NT2/D1 (cell line): Measurements from ENCODE around the gene TCF4.

Experiments
- DNase-seq: peaks from one replicate; pipeline ENCODE4 v3.0.0-alpha.2; 2011; ENCODE audit warnings: low read depth, low spot score
- H3K27me3 ChIP-seq: 2 replicates; pipeline ENCODE4 v1.6.0; 2011; ENCODE audit warnings: mild to moderate bottlenecking; ENCODE audit not compliant: insufficient read length, insufficient read depth
- H3K36me3 ChIP-seq: 2 replicates; pipeline ENCODE4 v1.6.1; 2011; ENCODE audit warnings: mild to moderate bottlenecking, low read length, mixed read lengths; ENCODE audit not compliant: insufficient read depth, insufficient read length
- H3K4me1 ChIP-seq: 2 replicates; pipeline ENCODE4 v1.5.1; 2011; ENCODE audit not compliant: insufficient read depth, insufficient read length
- H3K4me3 ChIP-seq: 2 replicates; pipeline ENCODE4 v1.5.1; 2011; ENCODE audit warnings: low read depth; ENCODE audit not compliant: insufficient read length
- H3K9ac ChIP-seq: 2 replicates; pipeline ENCODE4 v1.6.0; 2011; ENCODE audit warnings: low read depth; ENCODE audit not compliant: insufficient read length
- H3K9me3 ChIP-seq: 2 replicates; pipeline ENCODE4 v1.5.1; 2011; ENCODE audit warnings: mild to moderate bottlenecking, low read length; ENCODE audit not compliant: insufficient read depth
- SUZ12 ChIP-seq: IDR thresholded peaks from 2 replicates; pipeline ENCODE4 v1.6.1; 2011; ENCODE audit not compliant: insufficient read length, insufficient read depth; ENCODE audit errors: extremely low read depth
- YY1 ChIP-seq: IDR thresholded peaks from 2 replicates; pipeline ENCODE4 v1.6.1; 2011; ENCODE audit not compliant: insufficient read length, insufficient read depth
- ZNF274 ChIP-seq: IDR thresholded peaks from 2 replicates; pipeline ENCODE4 v1.6.1; 2011; ENCODE audit warnings: mild to moderate bottlenecking, low read depth, low read length

Gene TCF4

GRCh38 chr18:55309249-55309648 lies 278.7 kb downstream of the TCF4 start:
- H3K27me3 ChIP-seq = no peaks in the 10 kb centered on the region
- no peak overlapping the region for H3K9ac ChIP-seq
- no peaks in the 10 kb centered on the region for H3K4me1 ChIP-seq
- H3K9me3 ChIP-seq = no peaks in the 10 kb centered on the region
- H3K4me3 ChIP-seq = no peak overlapping the region
- no peaks in the 10 kb centered on the region for H3K36me3 ChIP-seq
- TF ChIP-seq ZNF274 (no peak), SUZ12 (no peak), YY1 (no peak)
- DNase-seq = no peak

GRCh38 chr18:55307505-55307904 lies 280.5 kb downstream of the TCF4 start:
- Histone ChIP-seq H3K4me3 (no peak overlapping the region), H3K27me3 (no peaks in the 10 kb centered on the region), H3K36me3 (no peaks in the 10 kb centered on the region), H3K9me3 (no peaks in the 10 kb centered on the region), H3K4me1 (no peaks in the 10 kb centered on the region), H3K9ac (no peak overlapping the region)
- DNase-seq = no peak
- no peak for TF ChIP-seq YY1
- TF ChIP-seq SUZ12 = no peak
- TF ChIP-seq ZNF274 = no peak

DNA sequence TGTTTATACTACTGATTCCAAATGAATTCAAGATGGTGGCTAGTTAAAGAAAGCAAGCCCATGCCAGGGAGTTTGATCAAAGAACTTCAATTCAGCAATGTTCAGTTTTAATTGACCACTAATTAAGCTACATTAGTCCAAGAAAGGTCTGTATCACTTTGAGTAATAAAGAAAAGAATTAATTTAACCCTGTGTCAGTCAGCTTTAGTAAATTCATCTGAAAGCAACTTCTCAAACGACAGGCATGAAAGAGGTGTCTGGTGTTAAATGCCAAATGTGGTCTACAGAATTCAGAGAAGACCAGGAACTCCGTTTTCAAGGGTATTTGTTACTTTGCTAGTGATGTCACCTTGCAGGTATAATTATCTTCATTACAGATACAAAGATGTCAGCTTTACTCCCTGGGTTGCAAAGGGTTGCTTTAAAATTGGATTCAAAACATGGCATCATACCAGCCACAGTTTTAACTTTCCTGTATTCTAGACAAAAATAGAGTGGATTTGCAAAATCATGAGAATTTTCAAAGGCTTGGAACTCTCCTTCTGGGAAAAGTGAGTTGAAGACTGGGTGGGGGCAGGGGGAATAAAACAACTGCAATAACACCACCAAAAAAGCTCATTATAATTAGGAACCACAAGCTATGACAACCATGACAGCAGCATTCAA lies 281.5 kb downstream of the TCF4 start:
- Histone ChIP-seq H3K4me3 (no peak overlapping the region), H3K27me3 (no peaks in the 10 kb centered on the region), H3K9me3 (no peaks in the 10 kb centered on the region), H3K9ac (no peak overlapping the region), H3K4me1 (no peaks in the 10 kb centered on the region), H3K36me3 (no peaks in the 10 kb centered on the region)
- TF ChIP-seq ZNF274 (no peak), YY1 (no peak)
- no peak for DNase-seq

- H3K9me3 ChIP-seq = no peaks in the 10 kb centered on the region
- no peak for DNase-seq
- no peaks in the 10 kb centered on the region for H3K27me3 ChIP-seq
- no peak overlapping the region for H3K9ac ChIP-seq
- TF ChIP-seq ZNF274 (no peak), YY1 (no peak), SUZ12 (no peak)
- no peak overlapping the region for H3K4me3 ChIP-seq
- no peaks in the 10 kb centered on the region for H3K36me3 ChIP-seq
- H3K4me1 ChIP-seq = no peaks in the 10 kb centered on the region
Measured at GRCh38 chr18:55302167-55302833, 285.7 kb downstream of the TCF4 start.

- no peak overlapping the region for H3K9ac ChIP-seq
- no peak for TF ChIP-seq YY1
- TF ChIP-seq SUZ12 = no peak
- TF ChIP-seq ZNF274 = no peak
Measured at GRCh38 chr18:55301824-55302166, 286.2 kb downstream of the TCF4 start.

GRCh38 chr18:55300936-55301531 lies 287.0 kb downstream of the TCF4 start:
- H3K4me3 ChIP-seq = no peak overlapping the region
- no peak for TF ChIP-seq YY1
- TF ChIP-seq SUZ12 = no peak
- no peak for TF ChIP-seq ZNF274
- H3K4me1 ChIP-seq = no peaks in the 10 kb centered on the region
- no peaks in the 10 kb centered on the region for H3K36me3 ChIP-seq
- no peak for DNase-seq
- no peaks in the 10 kb centered on the region for H3K9me3 ChIP-seq
- H3K9ac ChIP-seq = no peak overlapping the region
- no peaks in the 10 kb centered on the region for H3K27me3 ChIP-seq

More at GRCh38 chr18:55301824-55302166, 286.2 kb downstream of the TCF4 start:
- no peak for DNase-seq
- Histone ChIP-seq H3K9me3 (no peaks in the 10 kb centered on the region), H3K36me3 (no peaks in the 10 kb centered on the region), H3K27me3 (no peaks in the 10 kb centered on the region), H3K4me1 (no peaks in the 10 kb centered on the region), H3K4me3 (no peak overlapping the region)

- Histone ChIP-seq H3K4me1 (no peaks in the 10 kb centered on the region), H3K27me3 (no peaks in the 10 kb centered on the region), H3K4me3 (no peak overlapping the region), H3K36me3 (no peaks in the 10 kb centered on the region), H3K9me3 (no peaks in the 10 kb centered on the region), H3K9ac (no peak overlapping the region)
- DNase-seq = no peak
- TF ChIP-seq YY1 = no peak
- no peak for TF ChIP-seq SUZ12
- TF ChIP-seq ZNF274 = no peak
Measured at GRCh38 chr18:55300421-55300935, 287.5 kb downstream of the TCF4 start.
